SK-N-SH (cell line): ENCODE results near the gene SPAG8. TPM values are rescaled to one million over a fixed set of nuclear protein-coding genes. Genes with fewer than 3 reads are reported as not detected.

Source experiments
- CTCF ChIA-PET: fragments of 300-600, 350-600 bp; formaldehyde crosslinking; extraction: SDS; loops from one replicate; lab custom pipeline; 2021; lab: Yijun Ruan, JAX
- POLR2A ChIA-PET: fragments of 350-600 bp; sonication (Branson Sonifier 250); formaldehyde crosslinking; extraction: SDS; loops from one replicate; lab custom pipeline; 2020; ENCODE audit warnings: antibody characterized with exemption, inconsistent platforms; lab: Yijun Ruan, JAX
- DNase-seq: peaks from one replicate; pipeline ENCODE4 v3.0.0; 2012
- H2AFZ ChIP-seq: fragments of 200-600 bp; sonication (generic); 2 replicates; pipeline ENCODE4 v1.8.1; 2016; ENCODE audit warnings: antibody characterized with exemption, mild to moderate bottlenecking, low read depth
- H3F3A ChIP-seq: fragments of 200-600 bp; sonication (generic); replicated peaks from 2 replicates; pipeline ENCODE3; 2016; ENCODE audit warnings: antibody characterized with exemption, mild to moderate bottlenecking; ENCODE audit not compliant: insufficient read depth
- H3K27ac ChIP-seq, 2 experiments: fragments of 200-500 bp in 1 of 2; fragments of 200-600 bp in 1 of 2; sonication (Bioruptor generic) in 1 of 2; sonication (generic), shearing (Covaris generic) in 1 of 2; 2 replicates each; pipeline versions ENCODE4 v1.5.1 to v1.6.1; 2014 to 2016; ENCODE audit warnings: low read depth in 2 of 2, inconsistent platforms in 1 of 2, low read length in 1 of 2, mild to moderate bottlenecking in 1 of 2, mixed read lengths in 1 of 2
- H3K27me3 ChIP-seq: fragments of 200-600 bp; sonication (generic), shearing (Covaris generic); 2 replicates; pipeline ENCODE4 v1.6.1; 2016; ENCODE audit warnings: mixed run types; ENCODE audit not compliant: insufficient read depth
- H3K36me3 ChIP-seq, 2 experiments: fragments of 200-500 bp in 1 of 2; fragments of 200-600 bp in 1 of 2; sonication (Bioruptor generic) in 1 of 2; sonication (generic) in 1 of 2; replicated peaks in 1 of 2; 2 replicates each; pipeline versions ENCODE3 to v1.5.1; 2014 to 2016; ENCODE audit warnings: low read length in 1 of 2, mild to moderate bottlenecking in 1 of 2; ENCODE audit not compliant: insufficient read depth in 2 of 2, control insufficient read depth in 1 of 2
- H3K4me1 ChIP-seq, 2 experiments: fragments of 200-500 bp in 1 of 2; fragments of 200-600 bp in 1 of 2; sonication (Bioruptor generic) in 1 of 2; sonication (generic), shearing (Covaris generic) in 1 of 2; 2 replicates each; pipeline versions ENCODE4 v1.5.1 to v1.6.1; 2014 to 2016; ENCODE audit warnings: low read depth in 1 of 2, low read length in 1 of 2, mixed run types in 1 of 2; ENCODE audit not compliant: insufficient read depth in 2 of 2, control insufficient read depth in 1 of 2
- H3K4me2 ChIP-seq: fragments of 200-600 bp; sonication (generic), shearing (Covaris generic); 2 replicates; pipeline ENCODE4 v1.6.1; 2017; ENCODE audit warnings: mixed run types
- H3K4me3 ChIP-seq, 2 experiments: fragments of 200-500 bp in 1 of 2; fragments of 200-600 bp in 1 of 2; sonication (Bioruptor generic) in 1 of 2; sonication (generic), shearing (Covaris generic) in 1 of 2; 2 replicates each; pipeline versions ENCODE4 v1.5.1 to v1.8.1; 2014 to 2016; ENCODE audit warnings: low read depth in 2 of 2, inconsistent platforms in 1 of 2, low read length in 1 of 2, mild to moderate bottlenecking in 1 of 2, mixed read lengths in 1 of 2, moderate library complexity in 1 of 2
- H3K79me2 ChIP-seq: fragments of 200-600 bp; sonication (generic); 2 replicates; pipeline ENCODE4 v1.8.1; 2017; ENCODE audit warnings: mild to moderate bottlenecking; ENCODE audit not compliant: insufficient read depth
- H3K9ac ChIP-seq: fragments of 200-600 bp; sonication (generic); 2 replicates; pipeline ENCODE4 v1.6.1; 2017; ENCODE audit warnings: mixed run types
- H3K9me2 ChIP-seq: fragments of 200-600 bp; sonication (generic); 2 replicates; pipeline ENCODE4 v1.6.1; 2017; ENCODE audit warnings: mixed run types
- H3K9me3 ChIP-seq: fragments of 200-600 bp; sonication (generic); 2 replicates; pipeline ENCODE4 v1.6.1; 2017; ENCODE audit warnings: mixed run types, mild to moderate bottlenecking, moderate library complexity
- H4K20me1 ChIP-seq: fragments of 200-600 bp; sonication (generic); 2 replicates; pipeline ENCODE4 v1.6.1; 2017; ENCODE audit warnings: mild to moderate bottlenecking, mixed run types; ENCODE audit not compliant: insufficient read depth
- CHD2 ChIP-seq: fragments of 150-350 bp; IDR thresholded peaks from 2 replicates; pipeline ENCODE4 v1.6.1; 2018; ENCODE audit warnings: low read length; ENCODE audit not compliant: partially characterized antibody
- ELF1 ChIP-seq: IDR thresholded peaks from 2 replicates; pipeline ENCODE4 v1.4.0; 2012
- EZH2phosphoT487 ChIP-seq: fragments of 200-600 bp; sonication (generic); IDR thresholded peaks from 2 replicates; pipeline ENCODE4 v1.6.1; 2017; ENCODE audit warnings: low read depth, mixed run types, mild to moderate bottlenecking, antibody characterized with exemption, moderate library complexity, borderline replicate concordance
- FOSL2 ChIP-seq: IDR thresholded peaks from 2 replicates; pipeline ENCODE4 v1.4.0; 2012; ENCODE audit warnings: low read depth, mild to moderate bottlenecking, moderate library complexity, borderline replicate concordance
- FOXJ3 ChIP-seq: sonication (generic); formaldehyde crosslinking; IDR thresholded peaks from 2 replicates; pipeline ENCODE4 v1.5.1; 2020; ENCODE audit warnings: mild to moderate bottlenecking, missing genetic modification reagents
- FOXM1 ChIP-seq: IDR thresholded peaks from 2 replicates; pipeline ENCODE4 v1.4.0; 2012; ENCODE audit warnings: low read depth, mild to moderate bottlenecking
- MEF2A ChIP-seq: IDR thresholded peaks from 2 replicates; pipeline ENCODE4 v1.4.0; 2012; ENCODE audit warnings: low read depth, borderline replicate concordance
- MXI1 ChIP-seq: IDR thresholded peaks from 2 replicates; pipeline ENCODE4 v1.6.1; 2012; ENCODE audit warnings: mild to moderate bottlenecking, low read depth, low read length, improper control_type of control experiment
- NRF1 ChIP-seq: IDR thresholded peaks from 2 replicates; pipeline ENCODE4 v1.6.1; 2012; ENCODE audit warnings: low read depth, mild to moderate bottlenecking, low read length
- POLR2AphosphoS5 ChIP-seq: IDR thresholded peaks from 2 replicates; pipeline ENCODE4 v1.6.1; 2012; ENCODE audit warnings: low read depth, low read length
- RCOR1 ChIP-seq: fragments of 150-350 bp; IDR thresholded peaks from 2 replicates; pipeline ENCODE4 v1.6.1; 2017; ENCODE audit warnings: antibody characterized with exemption, low read length
- RXRA ChIP-seq: IDR thresholded peaks from 2 replicates; pipeline ENCODE4 v1.4.0; 2012; ENCODE audit warnings: low read depth, mild to moderate bottlenecking, borderline replicate concordance
- SIN3A ChIP-seq: IDR thresholded peaks from 2 replicates; pipeline ENCODE4 v1.6.1; 2012; ENCODE audit warnings: low read depth, mild to moderate bottlenecking, low read length, moderate library complexity, borderline replicate concordance
- TAF1 ChIP-seq: IDR thresholded peaks from 2 replicates; pipeline ENCODE4 v1.6.1; 2012; ENCODE audit warnings: low read depth, mild to moderate bottlenecking, low read length, moderate library complexity, borderline replicate concordance
- TCF12 ChIP-seq: IDR thresholded peaks from 2 replicates; pipeline ENCODE4 v1.4.0; 2012
- TEAD4 ChIP-seq: IDR thresholded peaks from 2 replicates; pipeline ENCODE4 v1.4.0; 2012; ENCODE audit warnings: mild to moderate bottlenecking, borderline replicate concordance; ENCODE audit not compliant: insufficient read depth
- YY1 ChIP-seq: IDR thresholded peaks from 2 replicates; pipeline ENCODE4 v1.4.0; 2012; ENCODE audit warnings: low read depth, mild to moderate bottlenecking
- whole genome bisulfite sequencing: methylation state at CpG from one replicate; pipeline ENCODE4 v1.1.6; 2017; ENCODE audit warnings: low lambda C conversion rate; 5-methylcytosine and 5-hydroxymethylcytosine counted together
- polyA plus RNA-seq, 3 experiments: library from polyadenylated mRNA; depleted of rRNA; stranded (reverse); fragments of >200 nt; gene quantifications; 2 replicates each; pipeline ENCODE4 v1.2.3, GENCODE V29; 2012
- TF ChIP-seq, protein P1 (sequence below): IDR thresholded peaks from 2 replicates; pipeline ENCODE4 v1.4.0; 2012; ENCODE audit warnings: low read depth
- TF ChIP-seq, protein P2 (sequence below): IDR thresholded peaks from 2 replicates; pipeline ENCODE4 v1.6.1; 2012; ENCODE audit warnings: mild to moderate bottlenecking, low read depth, low read length, moderate library complexity
- TF ChIP-seq, protein P3 (sequence below): IDR thresholded peaks from 2 replicates; pipeline ENCODE4 v1.4.0; 2012; ENCODE audit warnings: low read depth, borderline replicate concordance
- TF ChIP-seq, protein P4 (sequence below): IDR thresholded peaks from 2 replicates; pipeline ENCODE4; 2012

Gene SPAG8
- polyA plus RNA-seq, 1 of the 3 experiments (the other 2 are of a cell fraction) = 1.5 TPM

DNA sequence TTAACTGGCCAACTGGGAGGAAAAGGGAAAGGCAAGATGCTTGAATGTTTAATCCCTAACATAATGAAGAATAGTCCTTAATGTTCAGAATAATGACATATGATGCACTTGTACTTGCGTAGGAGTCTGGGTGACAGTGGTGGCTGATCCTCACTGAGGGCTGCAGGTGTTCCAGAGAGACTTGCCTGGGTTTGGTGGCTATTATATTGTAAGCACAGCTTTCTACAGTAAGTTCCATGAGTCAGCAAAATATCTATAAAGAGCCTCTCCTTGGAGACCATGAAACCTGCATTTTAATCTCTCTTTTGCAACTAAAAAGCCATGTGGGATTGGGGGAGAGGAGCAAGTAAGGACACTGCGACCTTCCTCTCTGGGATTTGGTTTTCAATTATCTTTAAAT is 22.5 kb downstream of the SPAG8 start:
- ChIA-PET POLR2A (no interaction called here), CTCF (interaction anchor here (0.8 to 6.5 kb wide), 57 partner anchors 7 to 234 kb away, joined by 3 to 136 read pairs (median 7); partner anchors contain the start of genes CCDC107, CREB3, FAM221B and GBA2)
- Histone ChIP-seq H3K4me2 (no peak overlapping the region), H3K27me3 (no peaks in the 10 kb centered on the region), H2AFZ (no peak overlapping the region), H3K4me3 (no peak overlapping the region), H3K79me2 (no peaks in the 10 kb centered on the region), H3K4me1 (peaks cover 0 to 12% of the 10 kb centered on the region in 2 experiments; a peak in 1 of 4 replicates), H3K9me3 (no peaks in the 10 kb centered on the region), H3K36me3 (peaks cover 0 to 3% of the 10 kb centered on the region in 2 experiments), H3F3A (peaks cover 4% of the 10 kb centered on the region), H3K9ac (no peak overlapping the region), H4K20me1 (no peaks in the 10 kb centered on the region), H3K9me2 (no peaks in the 10 kb centered on the region), H3K27ac (no peak overlapping the region)
- WGBS = 95% methylated on average over 2 of the region's 2 CpGs
- TF ChIP-seq RXRA (no peak), TEAD4 (no peak), FOXM1 (no peak), FOSL2 (no peak), YY1 (no peak), EZH2phosphoT487 (no peak), NRF1 (no peak), CHD2 (no peak), MEF2A (no peak), FOXJ3 (no peak), RCOR1 (no peak)
- TF ChIP-seq, protein P1, sequence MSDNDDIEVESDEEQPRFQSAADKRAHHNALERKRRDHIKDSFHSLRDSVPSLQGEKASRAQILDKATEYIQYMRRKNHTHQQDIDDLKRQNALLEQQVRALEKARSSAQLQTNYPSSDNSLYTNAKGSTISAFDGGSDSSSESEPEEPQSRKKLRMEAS = no peak
- TF ChIP-seq, protein P2, sequence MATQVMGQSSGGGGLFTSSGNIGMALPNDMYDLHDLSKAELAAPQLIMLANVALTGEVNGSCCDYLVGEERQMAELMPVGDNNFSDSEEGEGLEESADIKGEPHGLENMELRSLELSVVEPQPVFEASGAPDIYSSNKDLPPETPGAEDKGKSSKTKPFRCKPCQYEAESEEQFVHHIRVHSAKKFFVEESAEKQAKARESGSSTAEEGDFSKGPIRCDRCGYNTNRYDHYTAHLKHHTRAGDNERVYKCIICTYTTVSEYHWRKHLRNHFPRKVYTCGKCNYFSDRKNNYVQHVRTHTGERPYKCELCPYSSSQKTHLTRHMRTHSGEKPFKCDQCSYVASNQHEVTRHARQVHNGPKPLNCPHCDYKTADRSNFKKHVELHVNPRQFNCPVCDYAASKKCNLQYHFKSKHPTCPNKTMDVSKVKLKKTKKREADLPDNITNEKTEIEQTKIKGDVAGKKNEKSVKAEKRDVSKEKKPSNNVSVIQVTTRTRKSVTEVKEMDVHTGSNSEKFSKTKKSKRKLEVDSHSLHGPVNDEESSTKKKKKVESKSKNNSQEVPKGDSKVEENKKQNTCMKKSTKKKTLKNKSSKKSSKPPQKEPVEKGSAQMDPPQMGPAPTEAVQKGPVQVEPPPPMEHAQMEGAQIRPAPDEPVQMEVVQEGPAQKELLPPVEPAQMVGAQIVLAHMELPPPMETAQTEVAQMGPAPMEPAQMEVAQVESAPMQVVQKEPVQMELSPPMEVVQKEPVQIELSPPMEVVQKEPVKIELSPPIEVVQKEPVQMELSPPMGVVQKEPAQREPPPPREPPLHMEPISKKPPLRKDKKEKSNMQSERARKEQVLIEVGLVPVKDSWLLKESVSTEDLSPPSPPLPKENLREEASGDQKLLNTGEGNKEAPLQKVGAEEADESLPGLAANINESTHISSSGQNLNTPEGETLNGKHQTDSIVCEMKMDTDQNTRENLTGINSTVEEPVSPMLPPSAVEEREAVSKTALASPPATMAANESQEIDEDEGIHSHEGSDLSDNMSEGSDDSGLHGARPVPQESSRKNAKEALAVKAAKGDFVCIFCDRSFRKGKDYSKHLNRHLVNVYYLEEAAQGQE = no peak
- no peak for DNase-seq

DNA sequence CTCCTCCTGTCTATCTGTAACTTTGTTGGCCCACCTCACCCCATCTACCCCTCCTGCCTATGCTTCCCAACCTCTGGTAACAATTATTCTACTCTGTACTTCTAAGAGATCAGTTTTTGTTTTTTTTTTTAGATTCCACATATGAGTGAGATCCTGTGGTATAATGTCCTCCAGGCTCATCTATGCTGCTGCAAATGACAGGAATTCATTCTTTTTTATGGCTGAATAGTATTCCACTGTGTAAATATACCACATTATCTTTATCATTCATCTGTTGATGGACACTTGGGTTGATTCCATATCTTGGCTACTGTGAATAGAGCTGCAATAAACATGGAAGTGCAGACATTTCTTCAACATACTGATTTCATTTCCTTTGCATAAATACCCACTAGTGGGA is 28.6 kb downstream of the SPAG8 start:
- H3K27ac ChIP-seq = no peak overlapping the region
- no peak overlapping the region for H3K4me2 ChIP-seq
- ChIA-PET POLR2A (no interaction called here), CTCF (no interaction called here)
- no peaks in the 10 kb centered on the region for H3K4me1 ChIP-seq
- H3K9me3 ChIP-seq = no peaks in the 10 kb centered on the region
- no peak for DNase-seq
- no peak overlapping the region for H3K9ac ChIP-seq
- H3K36me3 ChIP-seq = no peaks in the 10 kb centered on the region
- no peak overlapping the region for H3K4me3 ChIP-seq
- H3K79me2 ChIP-seq = no peaks in the 10 kb centered on the region
- no peaks in the 10 kb centered on the region for H3K27me3 ChIP-seq
- H4K20me1 ChIP-seq = no peaks in the 10 kb centered on the region
- no peaks in the 10 kb centered on the region for H3K9me2 ChIP-seq
- no peak for TF ChIP-seq POLR2AphosphoS5
- TF ChIP-seq MXI1 = no peak
- no peak for TF ChIP-seq YY1
- no peak for TF ChIP-seq CHD2
- TF ChIP-seq, protein P1 = no peak
- no peak for TF ChIP-seq ELF1
- TF ChIP-seq, protein P3, sequence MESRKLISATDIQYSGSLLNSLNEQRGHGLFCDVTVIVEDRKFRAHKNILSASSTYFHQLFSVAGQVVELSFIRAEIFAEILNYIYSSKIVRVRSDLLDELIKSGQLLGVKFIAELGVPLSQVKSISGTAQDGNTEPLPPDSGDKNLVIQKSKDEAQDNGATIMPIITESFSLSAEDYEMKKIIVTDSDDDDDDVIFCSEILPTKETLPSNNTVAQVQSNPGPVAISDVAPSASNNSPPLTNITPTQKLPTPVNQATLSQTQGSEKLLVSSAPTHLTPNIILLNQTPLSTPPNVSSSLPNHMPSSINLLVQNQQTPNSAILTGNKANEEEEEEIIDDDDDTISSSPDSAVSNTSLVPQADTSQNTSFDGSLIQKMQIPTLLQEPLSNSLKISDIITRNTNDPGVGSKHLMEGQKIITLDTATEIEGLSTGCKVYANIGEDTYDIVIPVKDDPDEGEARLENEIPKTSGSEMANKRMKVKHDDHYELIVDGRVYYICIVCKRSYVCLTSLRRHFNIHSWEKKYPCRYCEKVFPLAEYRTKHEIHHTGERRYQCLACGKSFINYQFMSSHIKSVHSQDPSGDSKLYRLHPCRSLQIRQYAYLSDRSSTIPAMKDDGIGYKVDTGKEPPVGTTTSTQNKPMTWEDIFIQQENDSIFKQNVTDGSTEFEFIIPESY = no peak
- TF ChIP-seq TCF12 = no peak
- no peak for TF ChIP-seq MEF2A
- TF ChIP-seq TEAD4 = no peak
- no peak for TF ChIP-seq SIN3A
- no peak for TF ChIP-seq TAF1
- TF ChIP-seq, protein P4, sequence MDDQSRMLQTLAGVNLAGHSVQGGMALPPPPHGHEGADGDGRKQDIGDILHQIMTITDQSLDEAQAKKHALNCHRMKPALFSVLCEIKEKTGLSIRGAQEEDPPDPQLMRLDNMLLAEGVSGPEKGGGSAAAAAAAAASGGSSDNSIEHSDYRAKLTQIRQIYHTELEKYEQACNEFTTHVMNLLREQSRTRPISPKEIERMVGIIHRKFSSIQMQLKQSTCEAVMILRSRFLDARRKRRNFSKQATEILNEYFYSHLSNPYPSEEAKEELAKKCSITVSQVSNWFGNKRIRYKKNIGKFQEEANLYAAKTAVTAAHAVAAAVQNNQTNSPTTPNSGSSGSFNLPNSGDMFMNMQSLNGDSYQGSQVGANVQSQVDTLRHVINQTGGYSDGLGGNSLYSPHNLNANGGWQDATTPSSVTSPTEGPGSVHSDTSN = no peak
- H3F3A ChIP-seq = no peaks in the 10 kb centered on the region
- H2AFZ ChIP-seq = no peak overlapping the region
